Mesenchymal stem cell (in vitro differentiated cells and primary cell): Measurements from ENCODE around the gene MAP2K5.

Experiments used
- DNase-seq: peaks from one replicate; pipeline ENCODE4 v3.0.0-alpha.2; 2013
- H2AFZ ChIP-seq: one replicate; pipeline ENCODE4 v1.6.1; 2013; ENCODE audit warnings: low read depth, mild to moderate bottlenecking, control low read depth, inconsistent platforms, low read length, moderate library complexity
- H2AK5ac ChIP-seq: 2 replicates; pipeline ENCODE4 v1.6.1; 2013; ENCODE audit warnings: low read length, moderate library complexity, mild to moderate bottlenecking, inconsistent platforms; ENCODE audit not compliant: severe bottlenecking
- H2BK120ac ChIP-seq: one replicate; pipeline ENCODE4 v1.6.1; 2013; ENCODE audit warnings: low read depth, mild to moderate bottlenecking, inconsistent platforms, low read length, moderate library complexity
- H2BK12ac ChIP-seq, 2 experiments: one replicate each; pipeline ENCODE4 v1.6.1; 2013; ENCODE audit warnings: inconsistent platforms in 2 of 2, low read length in 2 of 2, mild to moderate bottlenecking in 2 of 2, moderate library complexity in 2 of 2, control low read depth in 1 of 2
- H2BK15ac ChIP-seq: one replicate; pipeline ENCODE4 v1.6.1; 2013; ENCODE audit warnings: mild to moderate bottlenecking, low read depth, inconsistent platforms; ENCODE audit not compliant: poor library complexity, severe bottlenecking
- H2BK5ac ChIP-seq: 2 replicates; pipeline ENCODE4 v1.6.1; 2013; ENCODE audit warnings: low read depth, mild to moderate bottlenecking, low read length, control low read depth, inconsistent platforms; ENCODE audit not compliant: poor library complexity, severe bottlenecking
- H3K14ac ChIP-seq, 2 experiments: one replicate each; pipeline ENCODE4 v1.6.1; 2013; ENCODE audit warnings: inconsistent platforms in 2 of 2, low read length in 2 of 2, control low read depth in 1 of 2, mild to moderate bottlenecking in 1 of 2, moderate library complexity in 1 of 2
- H3K18ac ChIP-seq, 2 experiments: one replicate each; pipeline ENCODE4 v1.6.1; 2013; ENCODE audit warnings: inconsistent platforms in 2 of 2, low read length in 2 of 2, control low read depth in 1 of 2, low read depth in 1 of 2, mild to moderate bottlenecking in 1 of 2
- H3K23ac ChIP-seq, 2 experiments: one replicate each; pipeline ENCODE4 v1.6.1; 2013; ENCODE audit warnings: inconsistent platforms in 2 of 2, low read length in 2 of 2, mild to moderate bottlenecking in 2 of 2, moderate library complexity in 2 of 2, control low read depth in 1 of 2
- H3K27ac ChIP-seq: 2 replicates; pipeline ENCODE4 v1.5.1; 2013; ENCODE audit warnings: mild to moderate bottlenecking, moderate library complexity, low read length, control low read depth, inconsistent platforms; ENCODE audit not compliant: poor library complexity, severe bottlenecking
- H3K27me3 ChIP-seq, 2 experiments: 2 replicates each; pipeline versions ENCODE4 v1.6.1 to v1.7.0; 2013; ENCODE audit warnings: low read length in 2 of 2, mild to moderate bottlenecking in 2 of 2, moderate library complexity in 2 of 2, control low read depth in 1 of 2, inconsistent platforms in 1 of 2; ENCODE audit not compliant: control insufficient read depth in 1 of 2, insufficient read depth in 1 of 2
- H3K36me3 ChIP-seq, 2 experiments: 2 replicates each; pipeline versions ENCODE4 v1.6.1 to v1.7.0; 2013; ENCODE audit warnings: low read length in 2 of 2, control low read depth in 1 of 2, inconsistent platforms in 1 of 2, low read depth in 1 of 2, mild to moderate bottlenecking in 1 of 2; ENCODE audit not compliant: insufficient read depth in 2 of 2, control insufficient read depth in 1 of 2
- H3K4ac ChIP-seq, 2 experiments: one replicate each; pipeline ENCODE4 v1.6.1; 2013; ENCODE audit warnings: inconsistent platforms in 2 of 2, low read length in 2 of 2, mild to moderate bottlenecking in 2 of 2, moderate library complexity in 2 of 2, control low read depth in 1 of 2, low read depth in 1 of 2
- H3K4me1 ChIP-seq: 2 replicates; pipeline ENCODE4 v1.6.1; 2013; ENCODE audit warnings: low read depth, low read length, control low read depth; ENCODE audit not compliant: control insufficient read depth, insufficient read depth
- H3K4me2 ChIP-seq: 2 replicates; pipeline ENCODE4 v1.6.1; 2013; ENCODE audit warnings: low read length, mild to moderate bottlenecking, inconsistent platforms; ENCODE audit not compliant: poor library complexity, severe bottlenecking
- H3K4me3 ChIP-seq, 2 experiments: 2 replicates each; pipeline versions ENCODE4 v1.5.1 to v1.7.0; 2013; ENCODE audit warnings: low read length in 2 of 2, mild to moderate bottlenecking in 2 of 2, control low read depth in 1 of 2, low read depth in 1 of 2; ENCODE audit not compliant: insufficient read depth in 1 of 2
- H3K79me1 ChIP-seq: replicated peaks from 2 replicates; pipeline ENCODE4 v1.6.1; 2013; ENCODE audit warnings: mild to moderate bottlenecking, control low read depth, low read length, inconsistent platforms; ENCODE audit not compliant: poor library complexity, severe bottlenecking
- H3K9ac ChIP-seq: 2 replicates; pipeline ENCODE4 v1.7.0; 2013; ENCODE audit warnings: mild to moderate bottlenecking, low read length, moderate library complexity
- H3K9me3 ChIP-seq: 2 replicates; pipeline ENCODE4 v1.7.0; 2013; ENCODE audit warnings: mild to moderate bottlenecking, low read length; ENCODE audit not compliant: control insufficient read depth
- H4K8ac ChIP-seq: one replicate; pipeline ENCODE4 v1.6.1; 2013; ENCODE audit warnings: inconsistent platforms, mild to moderate bottlenecking, low read length, moderate library complexity
- H4K91ac ChIP-seq: one replicate; pipeline ENCODE4 v1.6.1; 2013; ENCODE audit warnings: mild to moderate bottlenecking, low read length, inconsistent platforms
- WGBS: methylation state at CpG from one replicate; pipeline ENCODE4 v1.1.7; 2013; ENCODE audit warnings: mixed read lengths; 5-methylcytosine and 5-hydroxymethylcytosine counted together

Gene MAP2K5

DNA sequence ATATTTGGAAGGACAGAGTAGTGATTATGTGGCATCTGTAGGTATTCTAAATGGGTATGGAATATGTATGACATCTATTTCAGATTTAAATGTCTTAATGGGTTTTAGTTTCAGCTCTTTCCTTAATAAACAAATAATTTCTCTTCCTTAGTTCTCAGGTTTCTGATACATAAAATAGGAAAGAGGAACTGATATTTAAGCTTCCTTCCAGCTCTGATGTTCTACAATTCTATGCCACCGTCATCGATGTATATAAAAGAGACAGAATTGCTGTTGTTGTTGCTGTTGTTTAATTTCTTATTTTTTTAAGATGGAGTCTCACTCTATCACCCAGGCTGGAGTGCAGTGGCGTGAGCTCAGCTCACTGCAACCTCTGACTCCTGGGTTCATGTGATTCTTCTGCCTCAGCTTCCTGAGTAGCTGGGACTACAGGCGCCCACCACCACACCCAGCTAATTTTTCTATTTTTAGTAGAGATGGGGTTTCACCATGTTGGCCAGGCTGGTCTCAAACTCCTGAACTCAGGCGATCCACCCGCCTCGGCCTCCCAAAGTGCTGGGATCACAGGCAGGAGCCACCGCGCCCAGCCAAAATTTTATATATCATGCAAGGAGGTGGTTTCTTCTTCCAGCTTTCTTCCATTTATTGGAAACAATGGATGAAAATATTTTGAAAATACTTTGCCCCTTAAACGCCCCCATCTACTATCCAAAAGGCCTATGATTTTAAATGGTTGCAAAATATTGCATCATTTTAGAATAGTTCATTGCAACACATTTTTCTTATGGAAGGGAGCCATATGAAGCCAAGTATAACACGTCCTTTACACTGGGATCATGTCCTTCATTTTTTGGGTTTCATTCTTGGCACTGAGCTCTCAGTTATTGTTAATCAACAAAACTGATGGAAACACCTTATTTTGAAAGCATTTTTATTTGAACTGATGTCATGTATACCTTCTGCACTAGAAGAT is 35.4 kb upstream of the MAP2K5 start:
- no peak overlapping the region for H3K9ac ChIP-seq
- no peak overlapping the region for H2BK15ac ChIP-seq
- H2AFZ ChIP-seq = no peak overlapping the region
- no peak overlapping the region for H2BK120ac ChIP-seq
- no peak overlapping the region for H4K8ac ChIP-seq
- no peak overlapping the region for H3K4ac ChIP-seq
- no peak overlapping the region for H3K4me3 ChIP-seq
- H2BK12ac ChIP-seq = no peak overlapping the region
- no peak overlapping the region for H3K14ac ChIP-seq
- no peak overlapping the region for H3K18ac ChIP-seq
- no peak overlapping the region for H2AK5ac ChIP-seq
- no peak overlapping the region for H3K27ac ChIP-seq
- H4K91ac ChIP-seq = no peak overlapping the region
- H3K36me3 ChIP-seq = peaks cover 0 to under 1% of the 10 kb centered on the region in 2 experiments
- no peaks in the 10 kb centered on the region for H3K27me3 ChIP-seq
- H3K79me1 ChIP-seq = no peaks in the 10 kb centered on the region
- WGBS = 100% methylated on average over 4 of the region's 11 CpGs
- H3K4me1 ChIP-seq = peaks cover 6% of the 10 kb centered on the region
- no peak overlapping the region for H2BK5ac ChIP-seq
- no peaks in the 10 kb centered on the region for H3K9me3 ChIP-seq
- no peak overlapping the region for H3K4me2 ChIP-seq
- no peak overlapping the region for H3K23ac ChIP-seq
- no peak for DNase-seq

- H3K18ac ChIP-seq = no peak overlapping the region
- no peak overlapping the region for H2BK5ac ChIP-seq
- no peak overlapping the region for H3K27ac ChIP-seq
- H3K4me1 ChIP-seq = peaks cover 9% of the 10 kb centered on the region
- H3K23ac ChIP-seq = no peak overlapping the region
- no peak overlapping the region for H3K14ac ChIP-seq
- DNase-seq = no peak
- H2BK120ac ChIP-seq = no peak overlapping the region
- H3K9ac ChIP-seq = no peak overlapping the region
- H2BK12ac ChIP-seq = no peak overlapping the region
- no peak overlapping the region for H3K4ac ChIP-seq
- H3K36me3 ChIP-seq = peaks cover 0 to 12% of the 10 kb centered on the region in 2 experiments
- no peak overlapping the region for H4K8ac ChIP-seq
- H3K9me3 ChIP-seq = no peaks in the 10 kb centered on the region
- H4K91ac ChIP-seq = no peak overlapping the region
- no peak overlapping the region for H2AK5ac ChIP-seq
- H2BK15ac ChIP-seq = no peak overlapping the region
- H3K4me3 ChIP-seq = no peak overlapping the region
- H3K4me2 ChIP-seq = no peak overlapping the region
- no peak overlapping the region for H2AFZ ChIP-seq
- WGBS = 84% methylated on average over 2 of the region's 3 CpGs
- no peaks in the 10 kb centered on the region for H3K79me1 ChIP-seq
- no peaks in the 10 kb centered on the region for H3K27me3 ChIP-seq
These were observed 34.1 kb upstream of the MAP2K5 start for GRCh38 chr15:67508407-67508806.

DNA sequence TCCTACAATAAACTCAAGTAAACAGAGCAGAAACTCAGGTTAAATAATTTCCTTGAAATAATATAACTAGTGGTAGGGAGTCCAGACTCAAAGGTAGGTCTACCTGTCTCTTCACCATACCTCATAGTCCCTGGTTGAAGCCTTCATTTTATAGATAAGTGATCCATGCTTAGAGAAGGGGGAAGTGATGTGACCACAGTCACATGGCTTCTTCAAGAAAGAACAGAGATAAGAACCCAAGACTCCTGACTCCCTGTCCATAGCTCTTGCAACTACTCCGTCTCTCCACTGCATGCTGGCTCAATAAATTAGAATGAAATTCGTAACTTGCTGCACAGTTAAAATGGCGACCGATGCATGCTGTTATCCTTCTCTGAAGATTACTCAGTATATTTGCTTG is 32.6 kb upstream of the MAP2K5 start:
- no peak overlapping the region for H3K4me2 ChIP-seq
- H4K91ac ChIP-seq = no peak overlapping the region
- H3K27me3 ChIP-seq = no peaks in the 10 kb centered on the region
- no peak overlapping the region for H3K14ac ChIP-seq
- H3K4me3 ChIP-seq = no peak overlapping the region
- H2BK12ac ChIP-seq = no peak overlapping the region
- H3K36me3 ChIP-seq = peaks cover 4 to 28% of the 10 kb centered on the region in 2 experiments
- no peak for DNase-seq
- H2BK5ac ChIP-seq = no peak overlapping the region
- H3K4me1 ChIP-seq = peaks cover 7% of the 10 kb centered on the region
- no peak overlapping the region for H2AFZ ChIP-seq
- WGBS = 97% methylated on average over 4 of the region's 4 CpGs
- no peak overlapping the region for H3K9ac ChIP-seq
- no peak overlapping the region for H2BK15ac ChIP-seq
- H3K23ac ChIP-seq = peak overlapping the region in 1 of 2 experiments; percentile 40
- no peak overlapping the region for H2BK120ac ChIP-seq
- H3K18ac ChIP-seq = no peak overlapping the region
- H3K4ac ChIP-seq = no peak overlapping the region
- H3K79me1 ChIP-seq = no peaks in the 10 kb centered on the region
- H2AK5ac ChIP-seq = no peak overlapping the region
- H3K9me3 ChIP-seq = no peaks in the 10 kb centered on the region
- peak overlapping the region; percentile 74 for H3K27ac ChIP-seq
- H4K8ac ChIP-seq = no peak overlapping the region

- no peak overlapping the region for H4K91ac ChIP-seq
- no peak overlapping the region for H3K23ac ChIP-seq
These were observed 31.8 kb upstream of the MAP2K5 start for GRCh38 chr15:67510597-67511190.

More at GRCh38 chr15:67510597-67511190, 31.8 kb upstream of the MAP2K5 start:
- Histone ChIP-seq H3K79me1 (no peaks in the 10 kb centered on the region), H3K4me1 (peaks cover 7% of the 10 kb centered on the region), H3K18ac (no peak overlapping the region), H2AK5ac (no peak overlapping the region), H2BK5ac (peak overlapping the region; percentile 87), H3K9me3 (no peaks in the 10 kb centered on the region), H3K27me3 (no peaks in the 10 kb centered on the region), H2BK15ac (no peak overlapping the region), H3K36me3 (peaks cover 5 to 34% of the 10 kb centered on the region in 2 experiments), H3K4me3 (peak overlapping the region in 1 of 2 experiments; percentile 25), H2AFZ (no peak overlapping the region), H3K9ac (peak overlapping the region; percentile 82), H3K27ac (peak overlapping the region; percentile 90), H2BK120ac (no peak overlapping the region), H3K4ac (no peak overlapping the region), H3K4me2 (no peak overlapping the region), H3K14ac (no peak overlapping the region), H2BK12ac (no peak overlapping the region), H4K8ac (no peak overlapping the region)
- peak; percentile 24 for DNase-seq
- WGBS = 8% methylated on average over 2 of the region's 7 CpGs
